Amygdala (tissue), 56 donors: ENCODE data around the gene SPIRE1.

Source experiments
- DNase-seq, 56 donors: peaks; one replicate each; lab custom pipeline; 2025; lab: John Stamatoyannopoulos, UW

Gene SPIRE1

GRCh38 chr18:12657684-12658425 is at the start of gene SPIRE1:
Gene SPIRE1 (minus strand): TSS chr18:12658107. CDS start chr18:12657866, 241 bp downstream.
- DNase-seq = peak in 50 of 56 donors; percentile 10 to 83 (median 62)

GRCh38 chr18:12703664-12704063 is 45.8 kb upstream of the SPIRE1 start:
- DNase-seq = no peak

GRCh38 chr18:12703096-12703567 is 45.2 kb upstream of the SPIRE1 start:
- no peak for DNase-seq

- peak in 55 of 56 donors; percentile 4 to 94 (median 80) for DNase-seq
These were observed 44.6 kb upstream of the SPIRE1 start, which contains the start of the genes CEP76 and PSMG2 for GRCh38 chr18:12702221-12703095. Gene CEP76 (minus strand): TSS chr18:12702723. CDS start chr18:12702548, 175 bp downstream. Gene PSMG2 (plus strand): TSS chr18:12703042. CDS start chr18:12703108, 66 bp downstream.

GRCh38 chr18:12701161-12701560 is 43.3 kb upstream of the SPIRE1 start:
- no peak for DNase-seq

GRCh38 chr18:12699747-12700146 is 41.8 kb upstream of the SPIRE1 start:
- no peak for DNase-seq

GRCh38 chr18:12694032-12694431 is 36.1 kb upstream of the SPIRE1 start:
- DNase-seq = no peak

GRCh38 chr18:12692206-12692605 is 34.3 kb upstream of the SPIRE1 start:
- no peak for DNase-seq

GRCh38 chr18:12689256-12689850 is 31.4 kb upstream of the SPIRE1 start:
- DNase-seq = no peak

GRCh38 chr18:12686100-12686499 is 28.2 kb upstream of the SPIRE1 start:
- no peak for DNase-seq

GRCh38 chr18:12679183-12679786 is 21.4 kb upstream of the SPIRE1 start:
- DNase-seq = peak in 11 of 56 donors; percentile 4 to 54 (median 13)

- no peak for DNase-seq
These were observed 10.1 kb upstream of the SPIRE1 start for GRCh38 chr18:12668041-12668440.

- DNase-seq = peak in 13 of 56 donors; percentile 2 to 76 (median 13)
These were observed 2.1 kb upstream of the SPIRE1 start for GRCh38 chr18:12659904-12660605.

GRCh38 chr18:12658426-12659138 is 675 bp upstream of the SPIRE1 start:
- DNase-seq = peak in 31 of 56 donors; percentile 24 to 72 (median 55)

- peak in 27 of 56 donors; percentile 10 to 60 (median 35) for DNase-seq
These were observed 796 bp downstream of the SPIRE1 start for GRCh38 chr18:12656938-12657683.

- no peak for DNase-seq
These were observed 1.3 kb downstream of the SPIRE1 start for GRCh38 chr18:12656605-12656937.

GRCh38 chr18:12654971-12655370 is 2.9 kb downstream of the SPIRE1 start:
- no peak for DNase-seq

GRCh38 chr18:12652861-12653401 is 5.0 kb downstream of the SPIRE1 start:
- DNase-seq = peak in 1 of 56 donors; percentile 8
